Right lobe of liver (tissue), 4 donors: ENCODE measurements around the gene RAD50.

Experiments used
- CTCF ChIP-seq, 4 donors: fragments of 200-600 bp in 3 of 4; fragments of 450-650 bp in 1 of 4; IDR thresholded peaks; one replicate each; pipeline versions ENCODE4 v1.5.1 to v1.8.0; 2016 to 2022; ENCODE audit warnings: antibody characterized with exemption in 4 of 4, mild to moderate bottlenecking in 2 of 4
- POLR2A ChIP-seq: fragments of 450-650 bp; IDR thresholded peaks from one replicate; pipeline ENCODE4 v1.6.1; 2017; ENCODE audit warnings: antibody characterized with exemption, mild to moderate bottlenecking
- donor health status: DM: no; HTN: no; CAD: no.
- donor health status: DM: no; HTN: no; CAD: no.
- donor health status: DM: no; HTN: yes; CAD: no.

GRCh38 chr5:132651838-132652469 lies 95.2 kb downstream of the RAD50 start:
- TF ChIP-seq CTCF (IDR thresholded peaks at IDR 0.05) (no peak), POLR2A (no peak)
